WTC11 (cell line): ENCODE data around the gene CACTIN. TPM values are rescaled to one million over a fixed set of nuclear protein-coding genes. Genes with fewer than 3 reads are reported as not detected.

ENCODE experiments used
- ATAC-seq: fragments of 200-7000 bp; cut with Tn5 transposase; 2 replicates; pipeline ENCODE4 v1.10.0; 2021; ENCODE audit warnings: mild to moderate bottlenecking, moderate library complexity
- CTCF ChIA-PET: fragments of 300-600 bp; sonication (Branson Sonifier 250); formaldehyde crosslinking; loops from one replicate; lab custom pipeline; 2021; ENCODE audit warnings: antibody characterized with exemption; lab: Charles Lee
- POLR2A ChIA-PET: fragments of 350-600 bp; sonication (Branson Sonifier 250); formaldehyde crosslinking; loops from one replicate; lab custom pipeline; 2021; ENCODE audit warnings: antibody characterized with exemption; lab: Charles Lee
- DNase-seq: peaks from one replicate; pipeline ENCODE4 v3.0.0; 2021; ENCODE audit warnings: low spot score
- H3K27ac Mint-ChIP-seq: 2 replicates; pipeline ENCODE4 v1.8.0; 2021; ENCODE audit warnings: mixed read lengths
- H3K27me3 Mint-ChIP-seq: 2 replicates; pipeline ENCODE4 v1.8.0; 2021; ENCODE audit warnings: low read depth, mild to moderate bottlenecking, moderate library complexity, mixed read lengths
- H3K36me3 Mint-ChIP-seq: 2 replicates; pipeline ENCODE4 v1.8.0; 2021; ENCODE audit warnings: mixed read lengths
- H3K4me1 Mint-ChIP-seq: 2 replicates; pipeline ENCODE4 v1.8.0; 2022; ENCODE audit warnings: mixed read lengths
- H3K4me3 Mint-ChIP-seq: 2 replicates; pipeline ENCODE4 v1.8.0; 2021; ENCODE audit warnings: mild to moderate bottlenecking, moderate library complexity, mixed read lengths
- H3K9me3 Mint-ChIP-seq: 2 replicates; pipeline ENCODE4 v1.8.0; 2021; ENCODE audit warnings: mixed read lengths
- ATF3 ChIP-seq: sonication (generic); formaldehyde crosslinking; conservative IDR thresholded peaks from 2 replicates; pipeline ENCODE4 v1.8.1; 2022; ENCODE audit warnings: mild to moderate bottlenecking, missing genetic modification reagents
- CREM ChIP-seq: sonication (generic); formaldehyde crosslinking; IDR thresholded peaks from 2 replicates; pipeline ENCODE4 v1.8.1; 2022; ENCODE audit warnings: mild to moderate bottlenecking, missing genetic modification reagents, moderate library complexity
- EMX1 ChIP-seq: fragments of 250-450 bp; sonication (Bioruptor Pico); IDR thresholded peaks from 2 replicates; pipeline ENCODE4 v1.8.0; 2021; ENCODE audit warnings: mild to moderate bottlenecking
- FOXP4 ChIP-seq: sonication (generic); formaldehyde crosslinking; IDR thresholded peaks from 2 replicates; pipeline ENCODE4 v1.8.0; 2022; ENCODE audit warnings: mild to moderate bottlenecking, missing genetic modification reagents
- MXD4 ChIP-seq: fragments of 250-450 bp; sonication (Bioruptor Pico); IDR thresholded peaks from 2 replicates; pipeline ENCODE4 v1.8.0; 2021; ENCODE audit warnings: mild to moderate bottlenecking, moderate library complexity, borderline replicate concordance
- NR3C1 ChIP-seq: sonication (generic); formaldehyde crosslinking; conservative IDR thresholded peaks from 2 replicates; pipeline ENCODE4 v1.8.1; 2023; ENCODE audit warnings: low read depth, mild to moderate bottlenecking, missing genetic modification reagents
- RELA ChIP-seq: sonication (generic); formaldehyde crosslinking; IDR thresholded peaks from 2 replicates; pipeline ENCODE4 v1.8.1; 2022; ENCODE audit warnings: missing genetic modification reagents, mild to moderate bottlenecking, borderline replicate concordance
- RORB ChIP-seq: fragments of 250-450 bp; sonication (Bioruptor Pico); IDR thresholded peaks from 2 replicates; pipeline ENCODE4 v1.9.0; 2021; ENCODE audit warnings: mild to moderate bottlenecking
- SP1 ChIP-seq: sonication (generic); formaldehyde crosslinking; conservative IDR thresholded peaks from 2 replicates; pipeline ENCODE4 v1.8.1; 2022; ENCODE audit warnings: missing genetic modification reagents
- TEAD4 ChIP-seq: sonication (generic); formaldehyde crosslinking; IDR thresholded peaks from 2 replicates; pipeline ENCODE4 v1.8.0; 2022; ENCODE audit warnings: mild to moderate bottlenecking, missing genetic modification reagents
- TP53 ChIP-seq: sonication (generic); formaldehyde crosslinking; IDR thresholded peaks from 2 replicates; pipeline ENCODE4 v1.8.1; 2023; ENCODE audit warnings: mild to moderate bottlenecking, missing genetic modification reagents
- ZNF121 ChIP-seq: sonication (generic); formaldehyde crosslinking; IDR thresholded peaks from 2 replicates; pipeline ENCODE4 v1.8.0; 2023; ENCODE audit warnings: missing genetic modification reagents
- ZNF219 ChIP-seq: sonication (generic); formaldehyde crosslinking; IDR thresholded peaks from 2 replicates; pipeline ENCODE4 v1.8.0; 2023; ENCODE audit warnings: missing genetic modification reagents, mild to moderate bottlenecking, borderline replicate concordance
- ZNF281 ChIP-seq: sonication (generic); formaldehyde crosslinking; IDR thresholded peaks from 2 replicates; pipeline ENCODE4 v1.8.0; 2023; ENCODE audit warnings: mild to moderate bottlenecking, missing genetic modification reagents
- ZNF416 ChIP-seq: fragments of 250-450 bp; sonication (Bioruptor Pico); IDR thresholded peaks from 2 replicates; pipeline ENCODE4 v1.9.0; 2021; ENCODE audit warnings: mild to moderate bottlenecking, inconsistent platforms
- ZNF423 ChIP-seq: fragments of 250-450 bp; sonication (Bioruptor Pico); IDR thresholded peaks from 2 replicates; pipeline ENCODE4 v2.1.2; 2022; ENCODE audit warnings: mild to moderate bottlenecking, moderate library complexity
- ZNF532 ChIP-seq: fragments of 250-450 bp; sonication (Bioruptor Pico); IDR thresholded peaks from 2 replicates; pipeline ENCODE4 v1.9.0; 2021; ENCODE audit warnings: mild to moderate bottlenecking, borderline replicate concordance
- total RNA-seq: library from RNA; stranded (reverse); gene quantifications from 3 replicates; pipeline ENCODE4 v1.2.3, GENCODE V29; 2021
- TF ChIP-seq, protein P1 (sequence below): sonication (generic); formaldehyde crosslinking; conservative IDR thresholded peaks from 2 replicates; pipeline ENCODE4 v1.8.1; 2023; ENCODE audit warnings: mild to moderate bottlenecking, low read depth, missing genetic modification reagents, moderate library complexity

CACTIN gene
- total RNA-seq, 1 experiment from 2014 or later: 42.2 TPM

DNA sequence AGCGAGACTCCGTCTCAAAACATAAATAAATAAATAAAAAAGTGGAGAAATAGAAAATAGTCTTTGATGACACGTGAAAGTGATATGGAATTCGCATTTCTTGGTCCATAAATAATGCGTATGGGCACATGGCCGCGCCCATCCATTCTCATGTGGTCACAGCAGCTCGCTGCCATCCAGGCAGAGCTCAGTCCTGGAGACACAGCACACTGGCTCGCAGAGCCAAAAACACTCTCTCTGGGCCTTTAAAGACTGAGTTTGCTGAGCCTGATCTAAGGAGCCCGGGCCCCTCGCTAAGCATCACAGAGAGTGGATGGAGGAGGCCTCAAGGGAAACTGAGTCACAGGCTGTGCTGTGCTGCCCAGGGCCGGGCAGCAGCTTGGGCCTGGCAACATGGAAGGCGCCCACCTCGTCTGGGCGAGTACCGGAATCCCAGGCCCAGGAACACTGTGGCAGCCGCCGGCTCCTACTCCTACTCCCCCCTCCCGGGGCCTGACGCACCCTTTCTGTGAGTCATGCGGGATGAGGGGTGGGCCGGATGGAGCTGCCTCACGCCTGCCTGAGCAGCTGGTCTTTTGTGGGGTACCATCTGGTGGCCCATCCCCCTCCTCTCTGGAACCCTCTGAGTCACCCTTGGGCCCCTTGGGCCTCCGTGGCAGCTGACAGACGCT, 28.9 kb upstream of the CACTIN start:
- Mint-ChIP-seq H3K4me3 (no peak overlapping the region), H3K9me3 (no peaks in the 10 kb centered on the region), H3K27me3 (no peaks in the 10 kb centered on the region), H3K27ac (no peak overlapping the region), H3K36me3 (peaks cover 12% of the 10 kb centered on the region), H3K4me1 (no peaks in the 10 kb centered on the region)
- ATAC-seq: no peak
- no peak for DNase-seq
- CTCF ChIA-PET: interaction anchor here (1.0 to 1.3 kb wide), 3 partner anchors 10 to 37 kb away, joined by 4 to 5 read pairs (median 5); no protein-coding TSS in a partner anchor
- TF ChIP-seq NR3C1 (CRISPR knock-in tag) (no peak), SP1 (no peak), TP53 (no peak), FOXP4 (CRISPR knock-in tag) (no peak), EMX1 (CRISPR knock-in tag) (no peak), MXD4 (CRISPR knock-in tag) (no peak), CREM (CRISPR knock-in tag) (no peak), RELA (CRISPR knock-in tag) (no peak), ZNF219 (CRISPR knock-in tag) (no peak), ZNF416 (no peak), RORB (CRISPR knock-in tag) (no peak), ZNF281 (CRISPR knock-in tag) (no peak), ZNF532 (CRISPR knock-in tag) (no peak), ATF3 (CRISPR knock-in tag) (no peak)
- POLR2A ChIA-PET: no interaction called here

DNA sequence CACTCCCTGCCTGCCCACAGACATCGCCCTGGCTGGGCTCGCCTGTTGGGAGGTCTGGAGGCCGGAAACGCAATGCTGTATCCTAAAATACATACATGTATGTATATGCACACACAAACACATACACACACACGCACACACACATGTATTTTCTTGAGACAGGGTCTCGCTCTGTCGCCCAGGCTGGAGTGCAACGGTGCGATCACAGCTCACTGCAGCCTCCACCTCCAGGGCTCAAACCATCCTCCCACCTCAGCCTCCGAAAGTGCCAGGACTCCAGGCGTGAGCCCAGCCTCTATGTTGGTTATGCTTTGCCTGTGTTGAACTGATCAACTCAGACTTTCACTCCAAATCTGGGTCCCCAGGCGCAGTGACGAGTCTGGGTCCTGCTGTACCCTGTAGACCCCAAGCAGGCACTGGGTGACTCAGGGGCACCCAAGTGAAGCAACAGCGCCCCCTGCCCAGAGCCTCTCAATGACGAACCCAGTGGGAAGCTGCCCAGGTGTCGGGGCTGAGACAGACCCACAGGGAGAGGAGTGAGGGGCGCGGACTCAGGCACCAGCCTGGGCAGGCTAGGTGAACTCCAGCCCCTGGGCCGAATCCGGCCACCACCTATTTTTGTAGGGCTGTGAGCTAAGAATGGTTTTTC, 27.4 kb upstream of the CACTIN start:
- peak; percentile 60 for DNase-seq
- H3K4me1 Mint-ChIP-seq: no peaks in the 10 kb centered on the region
- H3K4me3 Mint-ChIP-seq: no peak overlapping the region
- TF ChIP-seq, protein P1, sequence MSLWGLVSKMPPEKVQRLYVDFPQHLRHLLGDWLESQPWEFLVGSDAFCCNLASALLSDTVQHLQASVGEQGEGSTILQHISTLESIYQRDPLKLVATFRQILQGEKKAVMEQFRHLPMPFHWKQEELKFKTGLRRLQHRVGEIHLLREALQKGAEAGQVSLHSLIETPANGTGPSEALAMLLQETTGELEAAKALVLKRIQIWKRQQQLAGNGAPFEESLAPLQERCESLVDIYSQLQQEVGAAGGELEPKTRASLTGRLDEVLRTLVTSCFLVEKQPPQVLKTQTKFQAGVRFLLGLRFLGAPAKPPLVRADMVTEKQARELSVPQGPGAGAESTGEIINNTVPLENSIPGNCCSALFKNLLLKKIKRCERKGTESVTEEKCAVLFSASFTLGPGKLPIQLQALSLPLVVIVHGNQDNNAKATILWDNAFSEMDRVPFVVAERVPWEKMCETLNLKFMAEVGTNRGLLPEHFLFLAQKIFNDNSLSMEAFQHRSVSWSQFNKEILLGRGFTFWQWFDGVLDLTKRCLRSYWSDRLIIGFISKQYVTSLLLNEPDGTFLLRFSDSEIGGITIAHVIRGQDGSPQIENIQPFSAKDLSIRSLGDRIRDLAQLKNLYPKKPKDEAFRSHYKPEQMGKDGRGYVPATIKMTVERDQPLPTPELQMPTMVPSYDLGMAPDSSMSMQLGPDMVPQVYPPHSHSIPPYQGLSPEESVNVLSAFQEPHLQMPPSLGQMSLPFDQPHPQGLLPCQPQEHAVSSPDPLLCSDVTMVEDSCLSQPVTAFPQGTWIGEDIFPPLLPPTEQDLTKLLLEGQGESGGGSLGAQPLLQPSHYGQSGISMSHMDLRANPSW: no peak
- TF ChIP-seq TEAD4 (CRISPR knock-in tag) (no peak), ZNF121 (CRISPR knock-in tag) (peak; percentile 64; the same call in 1 of the 2 replicates), ZNF423 (CRISPR knock-in tag) (0 out of 2 replicates have a peak, but pooled peaks have one; percentile 17)
- TF ChIP-seq, all 79 proteins: peak for 2
- ATAC-seq: peak; percentile 38; the same call in 1 of the 2 replicates
- POLR2A ChIA-PET: no interaction called here
- H3K27me3 Mint-ChIP-seq: no peaks in the 10 kb centered on the region
- CTCF ChIA-PET: interaction anchor here (0.6 to 1.3 kb wide), 19 partner anchors 10 to 136 kb away, joined by 3 to 8 read pairs (median 4); partner anchors contain the start of gene GIPC3
- peaks cover 12% of the 10 kb centered on the region for H3K36me3 Mint-ChIP-seq
- no peak overlapping the region for H3K27ac Mint-ChIP-seq
- no peaks in the 10 kb centered on the region for H3K9me3 Mint-ChIP-seq
